Adipose tissue (tissue), 3 donors: ENCODE data around the gene ACSL3. TPM values are rescaled to one million over a fixed set of nuclear protein-coding genes. Genes with fewer than 3 reads are reported as not detected.

Source experiments
- H3K27ac ChIP-seq: one replicate; pipeline ENCODE4 v1.5.1; 2013; ENCODE audit warnings: low read depth, low read length
- WGBS, 3 donors: extraction: QIAGEN DNeasy Blood & Tissue Kit; methylation state at CpG; one replicate each; pipeline ENCODE4 v1.1.7; 2013; 5-methylcytosine and 5-hydroxymethylcytosine counted together
- polyA plus RNA-seq, 3 donors: library from polyadenylated mRNA; stranded (reverse); fragments of 200-250 nt; gene quantifications; one replicate each; pipeline ENCODE4 v1.2.3, GENCODE V29; 2013
- donor health status: healthy with polysubstance abuse.
- donor health status: Bipolar disorder and iron deficiency.
- donor health status: healthy.

Gene ACSL3
- polyA plus RNA-seq, 3 donors = 8.9 to 36.3 (median 20.7) TPM

DNA sequence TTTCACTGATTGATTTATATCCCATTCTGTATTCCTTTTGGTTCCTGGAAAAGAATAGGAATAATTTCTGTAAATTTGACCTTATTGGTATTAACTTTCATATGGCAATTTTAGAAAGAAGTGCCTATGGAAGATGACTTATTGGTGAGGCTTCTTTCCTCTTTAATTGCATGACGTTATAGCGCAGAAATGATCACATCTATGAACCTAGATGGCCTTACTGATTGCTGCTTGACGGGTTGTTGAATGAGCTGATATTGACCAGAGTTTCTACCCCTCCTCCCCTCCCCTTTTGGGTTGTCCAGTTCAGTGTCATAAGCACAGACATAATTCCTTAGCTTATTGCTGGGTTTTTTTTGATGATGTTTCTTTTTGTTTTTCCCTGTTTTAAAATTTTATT lies 14.6 kb downstream of the ACSL3 start:
- 74 to 93% (median 86%) methylated on average over 3 of the region's 3 CpGs for whole genome bisulfite sequencing, 3 donors
- no peak overlapping the region for H3K27ac ChIP-seq

DNA sequence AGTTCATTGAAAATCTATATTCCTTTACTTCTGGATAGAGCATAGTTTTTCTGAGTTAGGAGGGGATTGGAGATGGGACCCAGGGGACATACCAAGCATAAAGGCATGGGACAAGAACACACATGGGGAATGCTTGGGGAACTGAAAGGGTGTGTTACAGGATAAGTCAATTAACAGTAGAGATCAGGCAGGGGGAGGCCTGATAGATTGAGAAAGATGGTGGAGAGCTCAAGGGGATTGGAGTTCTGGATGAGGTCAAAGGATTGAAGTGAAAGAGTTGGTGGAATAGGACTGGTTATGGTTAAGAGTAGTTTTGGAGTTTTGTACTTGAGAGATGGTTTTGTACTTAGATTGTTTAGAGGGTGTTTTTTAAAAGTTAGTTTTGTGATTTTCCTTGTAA lies 16.1 kb downstream of the ACSL3 start:
- H3K27ac ChIP-seq = no peak overlapping the region

DNA sequence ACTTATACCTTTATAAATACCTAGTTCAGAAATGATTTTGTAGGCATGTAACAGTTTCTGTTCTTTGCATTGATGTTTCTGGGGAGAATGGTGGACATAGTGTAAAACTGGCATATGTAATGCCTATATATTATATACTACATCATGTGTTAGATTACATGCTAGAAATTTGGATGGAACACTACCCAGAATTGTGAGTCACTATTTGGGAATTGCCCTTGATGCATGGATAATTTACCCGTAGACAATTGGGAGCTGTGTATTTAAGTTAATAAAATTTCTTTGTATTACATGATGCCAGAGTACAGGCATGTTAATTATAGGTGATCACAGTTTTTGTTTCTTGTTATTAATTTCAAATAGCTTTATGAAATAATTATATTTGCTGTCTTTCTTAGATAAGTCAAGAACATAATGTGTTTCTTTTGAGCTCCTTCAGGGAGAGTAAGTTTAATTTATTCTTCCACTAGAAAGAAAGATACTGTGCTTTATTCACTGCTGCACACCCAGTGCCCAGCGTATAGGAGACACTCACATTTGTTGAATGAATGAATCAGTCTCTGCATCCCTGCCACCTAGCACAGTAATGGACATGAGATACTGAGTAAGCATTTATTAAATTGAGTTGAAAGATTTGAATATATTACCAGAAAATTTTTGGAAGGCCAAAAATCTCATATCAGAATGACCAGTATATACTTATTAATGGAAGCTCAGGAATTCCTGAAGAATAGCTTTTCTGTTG lies 16.9 kb downstream of the ACSL3 start:
- no peak overlapping the region for H3K27ac ChIP-seq
- 88 to 96% (median 95%) methylated on average over 2 of the region's 2 CpGs for WGBS, 3 donors

DNA sequence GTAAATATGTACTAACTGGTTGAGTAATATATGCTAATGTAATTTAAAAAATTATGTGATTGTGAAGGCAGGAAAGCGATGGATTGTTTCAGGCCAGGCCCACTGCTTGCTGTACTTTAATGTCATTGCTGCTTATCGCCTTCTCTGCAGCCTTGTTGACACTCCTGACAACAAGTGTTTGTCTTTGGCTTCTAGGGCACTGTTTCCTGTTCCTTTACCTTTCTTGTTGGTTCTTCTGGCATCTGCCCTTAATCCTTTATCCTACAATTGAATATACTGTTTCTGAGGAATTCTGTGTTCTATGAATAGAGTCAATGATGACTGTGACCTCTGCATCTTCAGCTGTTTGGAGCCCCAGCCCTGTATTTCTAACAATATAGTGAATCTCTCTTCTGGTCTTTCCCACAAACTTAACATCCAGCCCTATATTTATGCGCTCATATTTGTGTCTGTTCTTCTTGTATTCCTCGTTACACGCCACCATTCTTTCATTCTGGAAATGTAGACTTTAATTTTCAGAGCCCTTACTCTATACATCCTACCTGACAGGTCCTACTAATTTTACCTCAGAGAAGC lies 17.6 kb downstream of the ACSL3 start:
- WGBS, 3 donors = 62 to 97% (median 94%) methylated on average over 5 of the region's 5 CpGs
- H3K27ac ChIP-seq = no peak overlapping the region

DNA sequence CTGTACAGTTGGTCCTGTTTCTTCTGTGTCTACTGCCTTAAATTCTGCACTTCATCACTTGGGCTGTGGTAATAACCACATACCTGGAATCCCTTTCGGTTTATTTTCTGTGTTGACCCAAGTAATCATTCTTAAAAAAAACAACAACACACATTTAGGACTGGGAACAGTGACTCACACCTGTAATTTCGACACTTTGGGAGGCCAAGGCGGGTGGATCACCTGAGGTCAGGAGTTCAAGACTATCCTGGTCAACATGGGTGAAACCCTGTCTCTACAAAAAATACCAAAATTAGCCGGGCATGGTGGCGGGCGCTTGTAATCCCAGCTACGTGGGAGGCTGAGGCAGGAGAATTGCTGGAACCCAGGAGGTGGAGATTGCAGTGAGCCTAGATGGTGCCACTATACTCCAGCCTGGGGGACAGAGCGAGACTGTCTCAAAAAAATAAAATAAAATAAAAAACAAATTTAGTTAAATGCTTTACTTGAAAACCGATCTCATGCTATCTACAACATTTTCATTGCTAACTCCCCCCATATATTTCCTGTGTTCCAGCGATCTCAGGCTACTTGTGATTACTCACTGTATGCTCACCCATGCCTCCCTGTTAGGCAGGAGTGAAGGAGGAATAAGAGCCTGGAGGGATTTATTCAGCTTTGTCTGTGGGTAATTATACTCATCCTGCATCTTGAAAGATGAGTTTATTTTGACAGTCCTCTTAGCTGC lies 18.2 kb downstream of the ACSL3 start:
- WGBS, 3 donors = 86 to 88% (median 88%) methylated on average over 10 of the region's 10 CpGs
- no peak overlapping the region for H3K27ac ChIP-seq

DNA sequence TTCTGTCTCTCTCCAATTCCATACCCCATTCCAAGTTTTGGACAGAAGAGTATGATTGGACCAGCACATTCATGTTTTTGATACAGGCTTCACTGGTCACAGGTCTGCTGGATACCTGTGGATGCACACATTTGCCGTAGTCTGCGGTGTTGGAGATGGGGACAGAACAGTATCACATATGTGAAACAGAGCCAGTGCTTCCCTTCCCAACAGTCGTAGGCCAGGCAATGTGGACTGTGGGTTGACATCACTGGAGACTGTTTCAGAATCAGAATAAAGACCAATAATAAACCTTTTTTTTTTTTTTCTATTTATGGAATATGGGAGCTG lies 18.7 kb downstream of the ACSL3 start:
- H3K27ac ChIP-seq = no peak overlapping the region
- WGBS, 3 donors = 82 to 95% (median 87%) methylated on average over 3 of the region's 3 CpGs

DNA sequence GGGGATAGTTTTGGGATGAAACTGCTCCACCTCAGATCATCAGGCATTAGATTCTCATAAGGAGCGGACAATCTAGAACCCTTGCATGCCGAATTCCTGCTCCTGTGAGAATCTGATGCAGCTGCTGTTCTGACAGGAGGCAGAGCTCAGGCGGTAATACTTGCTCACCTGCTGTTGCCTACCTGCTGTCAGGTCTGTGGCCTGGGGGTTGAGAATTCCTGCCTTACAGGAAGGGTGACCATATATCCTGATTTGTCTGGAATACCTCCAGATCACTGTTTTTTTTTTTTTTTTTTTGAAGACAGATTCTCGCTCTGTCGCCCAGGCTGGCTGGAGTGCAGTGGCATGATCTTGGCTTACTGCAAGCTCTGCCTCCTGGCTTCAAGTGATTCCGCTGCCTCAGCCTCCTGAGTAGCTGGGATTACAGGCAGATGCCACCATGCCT lies 21.7 kb downstream of the ACSL3 start:
- H3K27ac ChIP-seq = no peak overlapping the region
- WGBS, 3 donors = 75 to 92% (median 91%) methylated on average over 6 of the region's 6 CpGs

DNA sequence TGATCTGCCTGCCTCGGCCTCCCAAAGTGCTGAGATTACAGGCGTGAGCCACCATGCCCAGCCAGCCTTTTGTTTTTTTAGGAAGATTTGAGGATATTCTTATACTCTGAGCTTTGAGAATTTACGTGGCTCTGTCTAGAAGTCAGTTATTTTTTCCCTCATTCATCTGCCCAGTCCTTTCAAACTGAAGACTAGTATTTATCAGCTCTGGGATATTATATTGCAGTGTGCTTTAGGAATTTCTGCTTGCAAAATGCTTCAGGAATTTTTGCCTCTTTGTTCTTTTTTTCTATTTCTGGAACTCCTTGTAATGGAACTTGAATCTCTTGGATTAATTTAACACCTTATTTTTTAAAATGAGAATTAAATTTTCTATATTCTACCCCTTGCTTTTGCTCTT lies 22.6 kb downstream of the ACSL3 start:
- no peak overlapping the region for H3K27ac ChIP-seq
- WGBS, 3 donors = 80 to 90% (median 81%) methylated on average over 3 of the region's 3 CpGs

DNA sequence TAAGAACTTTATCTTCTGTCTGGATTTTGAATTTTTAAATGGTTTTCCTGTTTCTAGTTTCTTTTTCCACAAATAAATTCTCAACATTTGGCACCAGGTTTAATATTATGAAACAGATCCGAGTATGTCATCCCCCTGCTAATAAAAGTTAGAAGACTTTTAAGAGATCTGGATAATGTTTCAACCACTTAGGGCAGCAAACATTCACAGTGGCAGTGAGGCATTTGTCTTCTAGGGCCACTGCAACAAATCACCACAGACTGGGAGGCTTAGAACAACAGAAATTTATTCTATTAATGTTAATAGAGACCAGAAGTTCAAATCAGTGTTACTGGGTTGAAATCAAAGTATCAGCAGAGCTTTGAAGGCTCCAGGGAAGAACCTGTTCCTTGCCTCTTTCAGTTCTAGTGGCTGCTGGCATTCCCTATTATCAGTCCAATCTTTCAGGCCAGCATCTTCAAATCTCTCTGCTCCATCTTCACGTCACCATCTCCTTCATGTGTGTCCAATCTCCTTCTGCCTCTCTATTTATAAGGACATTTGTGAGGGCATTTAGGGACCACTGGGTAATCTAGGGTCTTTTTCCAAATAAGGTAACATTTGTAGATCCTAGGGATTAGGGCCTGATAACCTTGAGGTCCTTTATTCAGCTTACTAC lies 23.4 kb downstream of the ACSL3 start:
- H3K27ac ChIP-seq = no peak overlapping the region
- WGBS, 3 donors = 42 to 65% (median 49%) methylated on average over 2 of the region's 2 CpGs

DNA sequence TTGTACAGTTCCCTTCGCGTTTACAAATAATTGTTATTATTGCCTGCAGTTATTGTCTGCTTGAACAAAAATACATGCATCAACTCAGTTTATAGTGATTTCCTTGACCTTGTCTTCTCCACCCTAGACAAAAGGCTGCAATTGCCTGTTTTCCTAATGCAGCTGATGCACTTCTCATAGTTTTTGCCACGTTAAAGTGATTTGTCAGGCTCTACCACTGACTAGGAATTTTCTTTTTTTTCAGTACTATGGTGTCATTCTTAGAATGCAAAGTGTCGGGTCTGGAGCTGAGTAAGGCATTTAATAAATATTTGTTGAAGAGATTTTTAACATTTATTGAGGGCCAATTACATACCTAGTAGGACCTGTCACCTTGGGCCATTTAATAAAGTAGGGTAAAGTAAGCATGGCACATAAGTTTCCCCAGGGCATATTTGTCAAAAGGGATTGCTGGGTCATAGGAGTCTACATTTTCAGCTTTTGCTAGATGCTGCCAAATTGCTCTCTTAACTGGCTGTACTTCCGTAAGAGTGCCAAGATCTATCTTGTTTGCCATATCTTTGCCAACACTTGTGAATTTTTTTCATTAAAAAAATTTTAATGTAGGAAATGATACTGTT lies 24.1 kb downstream of the ACSL3 start:
- no peak overlapping the region for H3K27ac ChIP-seq
- 41 to 55% (median 52%) methylated on average over 5 of the region's 5 CpGs for WGBS, 3 donors

DNA sequence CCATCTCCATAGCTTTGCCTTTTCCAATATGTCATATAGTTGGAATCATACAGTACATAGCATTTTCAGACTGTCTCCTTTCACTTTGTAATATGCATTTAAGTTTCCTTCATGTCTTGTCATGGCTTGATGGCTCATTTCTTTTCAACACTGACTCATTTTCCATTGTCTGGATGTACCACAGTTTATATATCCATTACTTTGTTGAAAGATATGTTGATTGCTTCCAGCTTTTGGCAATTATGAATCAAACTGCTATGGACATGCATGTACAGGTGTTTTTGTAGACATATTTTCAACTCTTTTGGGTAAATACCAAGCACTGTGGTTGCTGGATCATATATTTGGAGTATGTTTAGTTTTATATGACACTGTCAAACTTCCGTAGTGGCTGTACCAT lies 26.3 kb downstream of the ACSL3 start:
- WGBS, 3 donors = 92 to 97% (median 94%) methylated on average over 1 of the region's 1 CpG
- no peak overlapping the region for H3K27ac ChIP-seq

DNA sequence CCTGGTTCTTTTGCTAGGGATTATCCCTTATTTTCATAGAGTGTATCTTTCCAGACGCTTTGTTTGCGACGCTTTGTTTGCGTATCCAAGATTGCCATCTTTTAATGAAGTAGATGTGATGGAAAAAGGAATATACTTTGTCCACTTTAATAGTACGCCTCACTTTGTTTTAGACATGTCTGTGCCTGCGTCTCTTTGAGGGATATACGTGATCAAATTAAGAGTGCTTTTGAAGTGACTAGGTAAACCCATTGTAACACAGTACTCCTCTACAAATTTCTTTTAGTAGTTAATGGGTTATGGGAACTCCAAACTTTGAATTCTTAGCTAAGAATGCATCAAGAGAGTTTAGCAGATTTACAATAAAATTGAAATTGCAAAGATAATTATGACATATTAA lies 27.9 kb downstream of the ACSL3 start:
- 94 to 99% (median 97%) methylated on average over 7 of the region's 7 CpGs for WGBS, 3 donors
- H3K27ac ChIP-seq = no peak overlapping the region

DNA sequence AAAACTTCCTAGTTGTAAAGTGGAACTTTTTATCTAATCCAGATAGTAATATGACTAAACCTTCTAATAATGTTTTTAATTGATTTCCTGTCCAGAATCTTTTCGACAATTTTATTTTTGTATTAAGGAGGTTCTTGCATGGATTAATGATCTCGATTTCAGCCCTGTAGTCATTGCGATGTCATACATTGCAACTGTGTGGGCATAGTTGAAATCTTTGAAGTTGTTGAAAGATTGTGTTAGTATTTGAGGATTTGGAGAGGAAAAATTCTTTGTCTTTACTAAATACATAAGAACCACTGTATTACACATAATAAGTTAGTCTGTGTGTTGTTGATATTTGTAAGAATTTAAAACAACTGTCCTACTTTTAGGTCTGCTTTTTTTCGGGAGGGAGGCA lies 31.1 kb downstream of the ACSL3 start:
- no peak overlapping the region for H3K27ac ChIP-seq
- 41 to 56% (median 54%) methylated on average over 4 of the region's 4 CpGs for WGBS, 3 donors

DNA sequence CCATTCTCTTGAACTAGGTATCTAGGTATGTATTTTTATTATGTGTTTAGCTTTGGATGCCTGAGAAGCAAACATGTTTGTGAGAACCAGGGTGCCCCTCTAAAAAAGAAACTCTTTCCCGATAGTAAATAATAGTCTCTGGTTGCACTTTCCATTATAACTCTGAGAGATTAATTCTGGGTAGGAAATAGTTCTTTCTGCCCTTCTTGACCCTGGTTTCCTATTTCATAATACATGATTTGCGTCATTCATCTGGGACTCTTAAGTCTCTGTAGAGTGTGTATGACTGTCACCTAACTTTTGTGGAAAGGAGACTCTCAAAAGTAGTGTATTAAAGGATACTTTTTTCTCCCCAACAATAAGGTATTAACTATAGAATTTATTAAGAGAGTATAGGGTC lies 31.5 kb downstream of the ACSL3 start:
- WGBS, 3 donors = 13 to 45% (median 16%) methylated on average over 2 of the region's 2 CpGs

DNA sequence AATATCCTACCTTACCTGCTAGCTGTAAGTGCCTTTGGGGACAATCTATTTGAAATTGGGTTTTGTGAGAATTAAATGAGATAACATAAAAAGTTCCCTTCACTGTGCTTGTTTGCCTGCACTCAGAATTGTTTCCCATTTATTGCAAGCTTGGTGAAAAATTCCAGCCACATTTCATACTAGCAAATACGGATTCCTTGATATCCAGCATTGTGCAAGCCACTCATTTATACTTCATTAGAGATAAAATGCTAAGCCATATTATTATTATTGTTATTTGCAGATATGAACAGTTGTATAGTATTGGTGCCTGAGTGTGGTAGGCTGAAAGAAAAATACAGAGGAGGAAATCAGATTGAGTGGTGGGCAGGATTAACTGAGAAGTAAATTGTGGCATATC lies 31.9 kb downstream of the ACSL3 start:
- H3K27ac ChIP-seq = no peak overlapping the region
- 72 to 81% (median 74%) methylated on average over 1 of the region's 1 CpG for WGBS, 3 donors

More for the DNA sequence above, 31.5 kb downstream of the ACSL3 start:
- no peak overlapping the region for H3K27ac ChIP-seq

DNA sequence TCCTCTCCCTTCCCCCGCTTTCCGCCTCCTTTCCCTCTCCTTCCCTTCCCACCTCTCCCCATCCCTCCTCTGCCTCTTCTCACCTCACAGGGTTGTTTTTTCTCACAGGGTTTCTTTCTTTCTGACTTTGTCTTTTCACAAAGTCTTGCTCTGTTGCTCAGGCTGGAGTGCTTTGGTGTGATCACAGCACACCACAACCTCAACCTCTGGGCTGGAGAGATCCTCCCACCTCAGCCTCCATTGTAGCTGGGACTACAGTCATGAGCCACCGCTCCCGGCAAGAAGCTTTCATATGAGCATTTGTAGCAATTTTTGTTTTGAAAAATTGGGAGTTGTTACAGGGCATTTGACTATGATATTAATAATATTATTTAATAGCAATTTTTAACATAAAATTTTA lies 32.9 kb downstream of the ACSL3 start:
- 98 to 100% (median 99%) methylated on average over 4 of the region's 4 CpGs for WGBS, 3 donors
- no peak overlapping the region for H3K27ac ChIP-seq

DNA sequence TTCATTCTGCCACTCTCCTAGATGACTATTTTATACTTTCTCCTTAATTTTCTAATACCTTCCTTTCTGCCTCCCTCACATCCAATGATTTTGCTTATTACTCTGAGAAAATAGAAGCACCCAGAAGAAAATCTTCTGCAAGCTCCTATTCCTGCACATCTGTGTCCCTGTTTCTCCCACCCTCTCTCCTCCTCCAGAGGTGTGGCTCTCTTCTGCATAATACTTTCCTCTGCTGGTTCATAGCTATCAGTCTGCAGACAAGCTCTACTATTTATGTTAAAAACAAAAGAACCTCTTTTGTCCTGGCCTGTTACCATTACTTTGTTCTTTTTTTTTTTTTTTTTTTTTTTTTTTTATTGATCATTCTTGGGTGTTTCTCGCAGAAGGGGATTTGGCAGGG lies 34.3 kb downstream of the ACSL3 start:
- no peak overlapping the region for H3K27ac ChIP-seq
- no CpG with 5 or more reads among the region's 1 CpG for WGBS, 3 donors

DNA sequence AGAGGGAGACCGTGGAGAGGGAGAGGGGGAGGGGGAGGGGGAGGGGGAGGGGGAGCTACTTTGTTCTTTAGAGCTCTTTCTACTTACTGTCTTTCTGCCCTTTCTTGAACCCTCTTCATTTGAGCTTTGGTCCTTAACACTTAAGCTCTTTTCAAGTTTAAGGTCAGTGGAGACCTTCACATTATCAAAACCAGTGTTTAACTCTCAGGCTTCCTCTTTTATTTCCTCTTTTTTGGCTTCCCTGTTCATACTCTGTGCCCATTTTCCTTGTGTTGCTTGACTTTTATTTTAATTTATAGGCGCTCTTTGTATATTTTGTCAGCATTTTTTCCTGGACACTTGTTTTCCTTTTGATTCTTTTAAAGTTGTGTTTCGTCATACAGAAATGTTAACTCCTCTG lies 37.1 kb downstream of the ACSL3 start:
- 78 to 91% (median 86%) methylated on average over 2 of the region's 3 CpGs for WGBS, 3 donors
- no peak overlapping the region for H3K27ac ChIP-seq
